Activated CD4-positive, alpha-beta T cell treated with anti-CD3 and anti-CD28 coated beads, Interleukin-2, Interleukin-6, amounts not matched to agents 100 ng/mL and 50 ng/mL, durations not matched to agents 16 hours and 8 hours (primary cell): ENCODE data around the gene RAG1.
"Not testable (repeated sequence)": the region's sequence is repeated elsewhere in the genome, so short reads cannot be mapped to it uniquely, and the experiment has no call there.

ENCODE experiments used
- DNase-seq: peaks from one replicate; pipeline ENCODE4 v3.0.0-alpha.2; 2020

The RAG1 gene

DNA sequence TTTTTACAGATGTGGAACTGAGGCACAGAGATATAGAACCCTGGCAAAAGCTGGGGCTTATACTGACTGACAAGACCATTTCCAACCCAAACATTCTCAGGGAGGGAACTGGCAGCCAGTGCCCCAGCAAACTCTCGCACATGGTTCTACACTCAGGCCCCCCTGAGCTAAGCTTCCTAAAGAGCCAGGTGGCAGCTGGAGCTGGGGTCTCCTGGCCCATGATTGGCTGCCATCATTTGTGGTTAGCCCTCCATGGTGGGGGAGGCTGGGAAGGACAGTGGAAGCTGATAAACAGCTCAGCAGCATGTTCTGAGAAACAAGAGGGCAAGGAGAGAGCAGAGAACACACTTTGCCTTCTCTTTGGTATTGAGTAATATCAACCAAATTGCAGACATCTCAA, at the start of gene RAG1:
Gene RAG1 (plus strand): TSS at position 314 of the 400 bp plus-strand sequence. CDS start 5,298 bp downstream, outside the sequence.
- no peak for DNase-seq

DNA sequence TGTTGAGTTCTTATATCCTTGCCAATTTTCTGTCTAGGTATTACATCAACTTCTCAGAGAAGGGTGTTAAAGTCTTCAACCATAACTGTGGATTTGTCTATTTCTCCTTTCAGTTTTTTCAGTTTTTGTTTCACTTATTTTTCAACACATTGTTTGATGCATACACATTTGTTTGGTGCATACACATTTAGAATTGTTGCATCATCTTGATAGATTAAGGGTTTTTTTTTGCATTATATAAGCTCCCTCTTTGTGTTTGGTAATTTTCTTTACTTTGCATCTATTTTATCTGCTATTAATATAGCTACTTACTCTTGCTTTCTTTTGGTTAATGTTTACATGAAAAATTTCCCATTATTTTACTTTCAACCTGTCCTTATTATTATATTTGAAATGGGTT, 37.0 kb upstream of the RAG1 start:
- no peak for DNase-seq

DNA sequence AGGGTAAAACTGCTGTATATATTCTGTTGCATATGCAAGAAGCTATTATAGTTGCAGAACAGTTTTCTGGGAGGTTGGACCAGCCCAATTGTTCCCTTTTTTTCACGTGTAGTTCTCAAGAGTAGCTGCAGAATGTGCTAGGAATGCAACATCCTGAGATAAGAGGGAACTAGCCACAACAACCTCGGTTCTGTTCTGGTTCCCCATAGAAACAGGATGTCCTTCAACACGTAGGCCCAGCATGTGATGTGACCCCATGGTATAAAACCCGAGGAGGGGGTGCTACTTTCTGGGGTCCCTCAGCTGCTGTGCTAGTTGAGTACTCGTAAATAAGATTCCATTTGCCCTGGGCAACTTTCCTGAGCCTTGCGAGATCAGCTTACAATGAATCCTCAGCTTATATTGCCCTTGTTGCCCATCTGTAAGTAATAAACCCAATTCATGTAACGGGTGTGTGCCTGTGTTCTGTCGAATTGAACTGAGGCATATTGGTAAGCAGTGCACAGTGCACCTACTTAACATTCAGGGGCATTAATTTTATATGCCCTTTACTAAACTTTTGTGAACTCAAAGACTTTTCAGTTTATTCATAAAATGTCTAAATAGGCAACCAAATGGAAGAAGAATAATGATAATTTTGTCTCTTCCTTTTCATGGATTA, 34.7 kb upstream of the RAG1 start:
- no peak for DNase-seq

DNA sequence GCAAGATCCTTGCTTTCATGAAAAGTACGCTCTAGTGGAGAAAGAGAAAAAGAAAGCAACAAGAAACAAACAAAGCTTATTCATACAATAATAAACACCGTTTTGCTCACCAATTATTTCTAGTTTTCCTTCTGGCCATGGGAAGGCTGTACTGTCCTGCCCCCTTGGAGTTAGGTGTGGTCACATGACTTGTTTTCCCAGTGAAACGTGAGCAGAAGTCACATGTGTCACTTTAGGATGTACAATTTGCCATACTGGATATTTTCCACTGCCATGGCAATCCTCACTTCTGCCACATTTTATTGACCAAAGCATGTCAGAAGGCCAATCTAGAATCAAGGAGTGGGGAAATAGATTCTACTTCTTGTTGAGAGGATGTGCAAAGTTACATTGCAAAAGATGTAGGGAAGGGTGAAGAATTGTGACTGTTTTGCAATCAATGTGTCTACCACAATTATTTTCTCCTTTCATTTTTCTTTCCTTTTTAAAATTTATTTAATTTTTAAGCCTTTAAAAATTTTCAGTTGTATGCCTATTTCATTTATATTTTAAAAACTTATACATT, 33.4 kb upstream of the RAG1 start:
- no peak for DNase-seq

DNA sequence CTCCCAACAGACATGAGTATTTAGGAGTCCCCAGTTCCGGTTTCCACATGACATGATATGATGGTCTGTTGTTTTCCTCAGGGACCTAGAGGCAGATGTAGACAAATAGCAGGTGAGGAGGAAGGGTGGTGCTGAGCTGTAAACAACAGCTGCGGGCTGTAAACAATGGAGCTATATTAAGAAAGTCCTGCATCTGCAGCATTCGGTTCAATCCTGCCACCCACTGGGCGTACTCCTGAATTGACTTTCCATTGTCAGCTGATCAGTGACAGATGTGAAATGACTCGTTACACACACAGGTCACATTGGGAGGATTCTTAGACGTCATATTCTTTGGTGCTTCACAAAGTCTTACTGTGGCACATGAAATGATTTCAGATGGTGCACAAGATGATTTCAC, 26.8 kb upstream of the RAG1 start:
- peak; percentile 66 for DNase-seq

DNA sequence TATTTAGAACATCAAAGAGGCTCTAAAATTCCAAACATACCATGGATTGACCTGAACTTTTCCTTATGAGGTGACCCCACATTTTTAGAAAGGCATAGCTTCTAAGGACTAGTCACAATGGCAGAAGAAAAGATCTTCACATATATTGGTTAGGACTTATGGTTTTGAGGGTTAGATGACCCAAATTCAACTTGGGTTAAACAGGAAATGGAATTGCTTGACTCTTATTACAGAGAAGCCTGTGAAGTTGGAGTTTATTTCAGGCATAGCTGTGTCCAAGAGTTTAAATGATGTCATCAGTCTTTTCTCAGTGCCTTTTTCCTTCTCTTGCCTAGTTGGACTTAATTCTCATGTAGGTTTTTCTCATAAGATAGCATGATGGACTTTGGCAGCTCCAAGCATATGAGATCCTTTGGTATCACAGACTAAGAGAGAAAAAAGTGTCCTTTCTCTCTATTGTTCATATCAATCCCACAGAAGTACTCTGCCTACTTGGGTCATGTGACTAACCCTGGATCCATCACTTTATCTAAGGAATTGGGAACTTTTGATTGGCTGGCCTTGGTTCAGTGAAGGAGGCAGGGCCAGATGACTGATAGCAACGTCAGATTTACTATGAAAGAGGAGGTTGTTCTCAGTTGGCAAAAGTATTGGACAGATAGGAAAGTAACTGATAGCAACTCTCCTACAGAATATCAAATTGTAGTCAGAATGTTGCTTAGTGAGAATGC, 17.3 kb upstream of the RAG1 start:
- no peak for DNase-seq

DNA sequence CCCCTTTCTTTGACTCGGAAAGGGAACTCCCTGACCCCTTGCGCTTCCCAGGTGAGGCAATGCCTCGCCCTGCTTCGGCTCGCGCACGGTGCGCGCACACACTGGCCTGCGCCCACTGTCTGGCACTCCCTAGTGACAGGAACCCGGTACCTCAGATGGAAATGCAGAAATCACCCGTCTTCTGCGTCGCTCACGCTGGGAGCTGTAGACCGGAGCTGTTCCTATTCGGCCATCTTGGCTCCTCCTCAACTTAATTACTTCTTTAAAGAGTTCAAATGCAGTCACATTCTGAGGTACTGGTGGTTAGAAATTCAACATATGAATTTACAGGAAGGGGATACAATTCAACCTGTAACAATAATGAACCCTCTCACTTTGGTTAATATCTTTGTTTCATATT, 10.4 kb upstream of the RAG1 start:
- DNase-seq, result not testable (repeated sequence)

DNA sequence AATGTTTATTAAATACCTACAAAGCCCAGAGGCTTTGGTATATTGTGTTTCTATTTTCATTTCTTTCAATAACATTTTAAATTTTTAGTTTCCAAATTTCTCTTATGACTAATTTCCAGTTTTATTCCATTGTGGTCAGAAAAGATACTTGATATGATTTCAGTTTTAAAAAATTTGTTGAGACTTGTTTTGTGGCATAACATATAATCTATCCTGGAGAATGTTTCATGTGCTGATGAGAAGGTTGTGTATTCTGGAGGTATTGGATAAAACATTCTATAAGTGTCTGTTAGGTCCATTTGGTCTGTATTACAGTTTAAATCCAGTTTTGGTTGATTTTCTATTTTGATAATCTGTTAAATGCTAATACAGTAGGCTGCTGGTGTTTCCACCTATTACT, 9.8 kb upstream of the RAG1 start:
- DNase-seq, result no peak

DNA sequence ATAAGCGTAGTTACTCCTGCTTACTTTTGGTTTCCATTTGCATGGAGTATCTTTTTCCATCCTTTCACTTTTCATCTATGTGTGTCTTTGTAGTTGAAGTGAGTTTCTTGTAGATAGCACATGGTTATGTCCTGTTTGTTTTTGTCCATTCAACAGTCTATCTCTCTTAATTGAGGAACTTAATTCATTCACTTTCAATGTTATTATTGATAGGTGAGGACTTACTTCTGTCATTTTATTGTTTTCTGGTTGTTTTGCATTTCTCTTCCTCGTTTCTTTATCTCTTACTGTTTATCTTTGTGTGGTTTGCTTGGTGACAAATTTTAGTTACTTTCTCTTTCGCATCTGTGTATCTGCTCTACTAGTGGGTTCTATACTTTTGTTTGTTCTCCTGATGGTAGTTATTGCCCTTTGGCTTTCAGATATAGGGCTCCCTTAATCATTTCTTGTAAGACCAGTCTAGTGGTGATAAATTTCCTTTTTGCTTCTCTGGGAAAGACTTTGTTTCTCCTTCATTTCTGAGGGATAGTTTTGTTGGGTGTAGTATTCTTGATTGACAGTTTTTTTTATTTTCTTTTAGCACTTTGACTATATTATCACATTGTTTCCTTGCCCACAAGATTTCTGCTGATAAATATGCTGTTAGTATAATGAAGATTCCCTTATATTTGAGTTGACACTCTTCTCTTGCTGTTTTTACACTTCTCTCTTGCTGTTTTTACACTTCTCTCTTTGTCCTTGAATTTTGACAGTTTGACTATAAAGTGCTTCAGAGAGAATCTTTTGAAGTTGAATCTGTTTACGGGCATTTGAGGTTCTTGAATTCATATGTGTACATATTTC, 9.0 kb upstream of the RAG1 start:
- peak; percentile 25 for DNase-seq

DNA sequence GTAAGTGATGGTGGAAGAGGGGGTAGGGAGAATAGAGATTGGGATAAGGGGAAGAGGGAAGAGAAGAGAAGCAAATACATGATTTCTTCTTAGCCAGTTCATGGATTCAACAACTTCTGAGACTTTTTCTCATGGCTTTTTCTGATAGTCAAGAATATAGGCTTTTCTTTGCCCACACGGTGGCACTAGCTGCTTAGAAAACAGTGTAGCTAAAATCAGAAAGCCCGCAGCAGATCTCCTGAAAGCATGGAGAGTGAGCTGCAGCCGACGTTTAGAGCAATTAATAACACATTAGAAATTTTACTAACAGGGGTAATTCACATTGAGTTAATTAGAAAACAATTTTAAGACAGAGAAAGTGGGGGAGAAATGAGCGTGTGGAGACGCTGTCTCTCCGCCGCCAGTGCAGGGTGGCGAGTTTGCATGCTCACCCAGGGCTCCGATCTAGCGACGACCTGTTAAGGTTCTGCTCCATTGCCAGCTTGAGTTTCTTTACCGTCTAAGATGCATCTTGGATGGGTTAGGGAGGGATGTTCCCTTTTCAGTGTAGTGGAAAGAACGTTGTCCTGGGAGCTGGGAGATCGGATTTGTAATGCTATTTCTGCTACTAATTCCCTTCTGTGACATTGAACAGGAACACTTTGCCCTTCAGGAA, 3.3 kb upstream of the RAG1 start:
- DNase-seq, result peak; percentile 58

DNA sequence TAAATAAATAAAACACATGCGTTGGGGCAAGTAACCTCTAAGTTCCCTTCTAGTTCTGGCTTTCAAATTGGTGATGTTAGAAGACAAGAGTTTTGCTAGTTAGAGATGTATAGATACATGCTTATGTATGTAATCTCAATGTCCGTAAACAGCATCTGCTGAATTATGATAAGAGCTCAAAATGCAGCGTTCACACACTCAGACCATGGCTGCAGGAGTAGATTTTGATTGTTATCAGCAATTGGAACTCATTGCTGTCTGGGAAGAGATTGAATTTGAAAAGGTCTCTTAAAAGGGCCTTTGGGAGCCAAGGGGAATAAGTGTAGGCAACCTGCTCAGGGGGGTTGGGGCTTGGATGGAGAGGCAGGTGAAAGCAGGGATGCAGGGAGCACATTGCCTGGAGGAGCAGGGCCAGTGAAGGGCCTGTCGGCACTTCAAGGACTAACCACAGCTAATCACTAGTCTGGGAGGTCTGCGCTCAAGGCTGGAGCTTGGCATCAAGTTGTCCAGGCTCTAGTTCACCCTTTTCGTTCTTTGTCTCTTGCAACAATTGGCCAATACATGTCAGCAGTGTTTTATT, 2.7 kb upstream of the RAG1 start:
- no peak for DNase-seq

DNA sequence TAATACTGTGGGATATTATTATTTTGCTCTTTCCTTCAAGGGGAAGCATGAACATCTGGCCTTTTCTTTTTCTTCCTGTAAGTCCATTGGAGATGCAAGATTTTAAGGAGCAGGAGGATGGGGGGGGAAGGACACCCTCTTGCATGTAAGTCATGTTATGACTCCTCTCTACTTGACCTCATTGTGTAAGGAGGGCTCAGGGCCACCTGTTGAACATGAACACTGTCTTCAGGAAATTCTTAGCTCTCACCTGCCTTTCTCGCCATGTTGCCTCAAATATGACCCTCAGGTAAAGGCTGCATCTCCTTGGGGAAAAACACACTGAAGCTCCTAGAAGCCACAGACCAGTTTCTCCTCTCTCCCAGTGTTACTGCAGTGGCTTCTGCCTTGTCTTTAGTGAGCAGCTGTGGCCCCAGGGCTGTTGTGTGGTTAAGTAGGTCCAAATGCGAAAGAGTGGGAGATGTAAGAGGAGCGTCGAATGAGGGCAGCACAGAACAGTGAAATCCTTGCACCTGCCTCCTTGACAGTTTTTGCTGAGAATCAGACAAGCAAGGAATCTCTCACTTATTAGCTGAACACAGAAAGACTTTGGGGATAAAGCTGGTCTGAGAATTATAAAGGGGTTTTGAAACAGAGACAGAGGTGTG, 1.3 kb upstream of the RAG1 start:
- no peak for DNase-seq

DNA sequence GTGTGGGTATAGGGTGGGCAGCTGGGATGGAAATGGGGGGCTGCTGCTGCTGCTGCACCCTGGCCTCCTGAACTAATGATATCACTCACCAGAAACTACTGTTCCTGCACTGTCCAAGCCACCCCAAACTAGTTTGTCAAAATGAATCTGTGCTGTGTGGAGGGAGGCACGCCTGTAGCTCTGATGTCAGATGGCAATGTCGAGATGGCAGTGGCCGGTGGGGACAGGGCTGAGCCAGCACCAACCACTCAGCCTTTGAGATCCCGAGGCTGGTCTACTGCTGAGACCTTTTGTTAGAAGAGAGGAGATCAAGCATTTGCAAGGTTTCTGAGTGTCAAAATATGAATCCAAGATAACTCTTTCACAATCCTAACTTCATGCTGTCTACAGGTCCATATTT, 1.3 kb downstream of the RAG1 start:
- no peak for DNase-seq

DNA sequence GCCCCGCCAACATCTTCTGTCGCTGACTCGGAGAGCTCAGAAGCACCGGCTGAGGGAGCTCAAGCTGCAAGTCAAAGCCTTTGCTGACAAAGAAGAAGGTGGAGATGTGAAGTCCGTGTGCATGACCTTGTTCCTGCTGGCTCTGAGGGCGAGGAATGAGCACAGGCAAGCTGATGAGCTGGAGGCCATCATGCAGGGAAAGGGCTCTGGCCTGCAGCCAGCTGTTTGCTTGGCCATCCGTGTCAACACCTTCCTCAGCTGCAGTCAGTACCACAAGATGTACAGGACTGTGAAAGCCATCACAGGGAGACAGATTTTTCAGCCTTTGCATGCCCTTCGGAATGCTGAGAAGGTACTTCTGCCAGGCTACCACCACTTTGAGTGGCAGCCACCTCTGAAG, 6.7 kb downstream of the RAG1 start:
- DNase-seq, result no peak

DNA sequence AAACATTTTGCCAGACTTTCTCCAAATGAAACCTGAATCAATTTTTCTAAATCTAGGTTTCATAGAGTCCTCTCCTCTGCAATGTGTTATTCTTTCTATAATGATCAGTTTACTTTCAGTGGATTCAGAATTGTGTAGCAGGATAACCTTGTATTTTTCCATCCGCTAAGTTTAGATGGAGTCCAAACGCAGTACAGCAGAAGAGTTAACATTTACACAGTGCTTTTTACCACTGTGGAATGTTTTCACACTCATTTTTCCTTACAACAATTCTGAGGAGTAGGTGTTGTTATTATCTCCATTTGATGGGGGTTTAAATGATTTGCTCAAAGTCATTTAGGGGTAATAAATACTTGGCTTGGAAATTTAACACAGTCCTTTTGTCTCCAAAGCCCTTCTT, 9.6 kb downstream of the RAG1 start:
- no peak for DNase-seq

DNA sequence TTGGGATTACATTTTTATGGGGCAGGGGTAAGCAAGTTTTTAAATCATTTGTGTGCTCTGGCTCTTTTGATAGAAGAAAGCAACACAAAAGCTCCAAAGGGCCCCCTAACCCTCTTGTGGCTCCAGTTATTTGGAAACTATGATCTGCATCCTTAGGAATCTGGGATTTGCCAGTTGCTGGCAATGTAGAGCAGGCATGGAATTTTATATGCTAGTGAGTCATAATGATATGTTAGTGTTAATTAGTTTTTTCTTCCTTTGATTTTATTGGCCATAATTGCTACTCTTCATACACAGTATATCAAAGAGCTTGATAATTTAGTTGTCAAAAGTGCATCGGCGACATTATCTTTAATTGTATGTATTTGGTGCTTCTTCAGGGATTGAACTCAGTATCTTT, 10.1 kb downstream of the RAG1 start:
- DNase-seq, result no peak

DNA sequence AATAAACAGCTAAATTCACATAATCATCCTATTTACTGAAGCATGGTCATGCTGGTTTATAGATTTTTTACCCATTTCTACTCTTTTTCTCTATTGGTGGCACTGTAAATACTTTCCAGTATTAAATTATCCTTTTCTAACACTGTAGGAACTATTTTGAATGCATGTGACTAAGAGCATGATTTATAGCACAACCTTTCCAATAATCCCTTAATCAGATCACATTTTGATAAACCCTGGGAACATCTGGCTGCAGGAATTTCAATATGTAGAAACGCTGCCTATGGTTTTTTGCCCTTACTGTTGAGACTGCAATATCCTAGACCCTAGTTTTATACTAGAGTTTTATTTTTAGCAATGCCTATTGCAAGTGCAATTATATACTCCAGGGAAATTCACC, 10.7 kb downstream of the RAG1 start:
- DNase-seq, result no peak

DNA sequence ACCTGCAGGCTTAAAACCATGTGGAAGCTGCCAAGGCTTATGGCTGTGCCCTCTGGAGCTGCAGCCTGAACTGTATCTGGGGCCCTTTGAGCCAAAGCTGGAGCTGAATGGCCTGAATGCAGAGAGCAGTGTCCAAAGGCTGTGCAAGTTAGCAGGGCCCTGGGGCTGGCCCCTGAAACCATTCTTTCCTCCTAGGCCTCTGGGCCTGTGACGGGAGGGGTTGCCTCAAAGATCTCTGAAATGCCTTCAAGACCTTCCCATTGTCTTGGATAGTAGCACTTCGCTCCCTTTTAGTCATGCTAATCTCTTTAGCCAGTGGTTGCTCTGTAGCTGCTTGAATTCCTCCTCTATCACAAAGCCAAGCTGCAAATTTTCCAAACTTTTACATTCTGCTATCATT, 13.7 kb downstream of the RAG1 start:
- DNase-seq, result no peak

DNA sequence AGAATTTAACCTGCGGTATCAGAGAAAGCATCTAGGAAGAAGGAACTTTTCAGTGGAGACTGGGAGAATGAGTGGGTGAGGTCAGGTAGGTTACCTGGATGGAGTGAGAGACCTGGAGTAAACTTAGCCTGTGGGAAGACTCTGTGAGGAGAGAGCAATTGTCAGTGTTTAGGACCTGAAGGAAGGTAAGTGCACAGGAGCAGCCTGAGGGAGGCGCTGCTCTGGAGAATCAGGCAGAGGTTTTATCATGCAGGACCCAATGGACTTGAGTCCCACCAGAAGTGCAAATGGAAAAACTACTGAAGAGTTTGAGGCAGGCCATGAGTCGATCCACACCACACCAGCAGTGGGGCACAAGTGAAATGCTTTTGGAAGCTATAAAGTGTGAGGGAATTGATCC, 15.9 kb downstream of the RAG1 start:
- no peak for DNase-seq

DNA sequence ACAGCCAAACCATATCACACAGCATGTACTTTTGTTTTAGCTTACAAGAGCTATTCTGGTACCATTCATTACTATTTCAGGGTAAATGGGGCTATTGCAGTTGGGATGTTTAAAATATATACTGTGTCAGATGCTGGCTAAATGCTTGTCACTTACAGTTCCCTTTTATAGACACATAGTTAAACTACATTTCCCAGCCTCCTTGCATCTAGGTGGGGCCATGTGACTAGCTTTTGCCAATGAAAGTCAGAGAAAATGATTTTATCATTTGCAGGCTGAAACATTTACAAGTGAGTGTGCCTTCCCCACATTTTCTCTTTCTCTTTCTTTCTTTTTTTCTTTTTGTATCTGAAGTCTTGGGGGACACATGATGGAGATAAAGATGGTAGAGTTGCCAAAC, 18.7 kb downstream of the RAG1 start:
- DNase-seq, result no peak

DNA sequence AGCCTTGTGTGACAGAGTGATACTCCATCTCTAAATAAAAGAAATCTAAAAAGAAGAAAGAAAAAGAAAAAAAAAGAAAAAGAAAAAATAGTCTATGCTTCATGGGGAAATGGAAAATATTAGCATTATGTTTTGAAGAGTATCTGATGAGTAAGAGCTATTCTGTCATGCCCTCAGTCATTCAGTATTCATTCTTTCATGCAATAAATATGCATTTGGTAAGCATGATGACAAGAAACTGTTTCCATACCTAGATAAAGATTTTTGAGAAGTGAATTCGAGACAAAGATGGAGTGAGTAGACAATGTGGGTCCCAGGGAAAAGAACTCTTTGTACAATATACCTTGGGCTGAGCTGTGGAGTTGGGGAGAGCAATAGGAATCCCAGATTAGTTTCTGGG, 20.3 kb downstream of the RAG1 start:
- no peak for DNase-seq

DNA sequence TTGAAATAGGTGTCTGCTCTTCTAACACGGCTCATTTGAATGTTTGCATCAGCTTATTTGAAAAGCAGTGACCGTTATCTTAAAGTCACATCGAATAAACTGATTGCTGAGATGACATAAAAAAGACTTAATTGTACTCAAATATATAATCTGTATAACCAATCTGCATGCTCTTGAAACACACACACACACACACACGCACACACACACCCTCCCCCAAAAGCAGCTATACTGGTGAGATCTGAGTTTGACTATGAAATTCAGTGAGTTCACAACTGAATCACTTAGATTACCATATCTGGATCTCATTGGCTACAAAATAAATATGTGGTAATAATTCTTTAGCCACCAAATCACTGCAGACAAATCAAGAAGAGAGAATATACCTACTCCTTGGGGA, 22.7 kb downstream of the RAG1 start:
- no peak for DNase-seq
